ENCODE measurements around the gene SPTBN2.
A peak's percentile ranks its signal among the peaks of the same experiment; 100 is the strongest.
"Not testable (repeated sequence)": the region's sequence is repeated elsewhere in the genome, so short reads cannot be mapped to it uniquely, and the experiment has no call there.

The SPTBN2 gene

DNA sequence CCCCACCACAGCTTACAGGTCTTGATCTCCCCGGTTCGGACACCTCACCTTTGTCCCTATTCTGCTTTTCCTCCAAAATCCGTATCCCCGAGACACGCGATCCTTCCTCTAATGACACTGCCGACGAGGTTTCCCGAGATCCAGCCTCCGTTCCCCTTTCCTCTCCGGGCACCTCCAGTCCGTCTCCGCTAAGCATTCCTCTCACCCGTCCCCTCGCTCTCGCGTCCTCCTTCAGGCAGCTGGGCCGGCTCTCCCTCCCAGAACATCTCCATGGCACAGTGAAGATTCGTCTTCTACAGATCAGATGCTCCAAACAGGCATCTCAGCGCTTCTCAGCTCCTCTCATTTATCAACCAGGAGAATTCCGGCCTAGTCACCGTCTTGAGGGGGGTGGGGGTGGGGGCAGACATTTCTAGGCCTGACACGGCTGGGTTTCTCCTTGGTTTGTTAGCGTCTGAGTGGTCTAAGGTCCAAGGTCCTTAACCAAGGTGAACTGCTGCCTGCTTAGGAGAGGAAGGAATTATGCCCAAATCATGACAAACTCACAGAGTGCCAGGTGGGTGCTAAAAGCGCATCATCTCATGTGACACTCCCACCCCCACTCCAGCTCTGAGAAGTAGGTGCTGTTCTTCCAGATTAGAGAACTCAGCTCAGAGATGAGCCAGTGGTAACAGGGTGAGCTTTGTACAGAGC is at the start of gene SPTBN2:
TSS of gene SPTBN2 (minus strand) at position 524 of the 693 bp plus-strand sequence. CDS start 7,976 bp downstream, outside the sequence.
- DNase-seq: no peak

GRCh38 chr11:66768818-66769217 is 39.8 kb upstream of the SPTBN2 start:
- no peak for DNase-seq

GRCh38 chr11:66768088-66768521 is 39.1 kb upstream of the SPTBN2 start:
- DNase-seq: no peak

- no peak for DNase-seq
Observed at GRCh38 chr11:66767666-66768065, 38.6 kb upstream of the SPTBN2 start.

- DNase-seq: no peak
Observed at GRCh38 chr11:66766681-66767080, 37.7 kb upstream of the SPTBN2 start.

DNA sequence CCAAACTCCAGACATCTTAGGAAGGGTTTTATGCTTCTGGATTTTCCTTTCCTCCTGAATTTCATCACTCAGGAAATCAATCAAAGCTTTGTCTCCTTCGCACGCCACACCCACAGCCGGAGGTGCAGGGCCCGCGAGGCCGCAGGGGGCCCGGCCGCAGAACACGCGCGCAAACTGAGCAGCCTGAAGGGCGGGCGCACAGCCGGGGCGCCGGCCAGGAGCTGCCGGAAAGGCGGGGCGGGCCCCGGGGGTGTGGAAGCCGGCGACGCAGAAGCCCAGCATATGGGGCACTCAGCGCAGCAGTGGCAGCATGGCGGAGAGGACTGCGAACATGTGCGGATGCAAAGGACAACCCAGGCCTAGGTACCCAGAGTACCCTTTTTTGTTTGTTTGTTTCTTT is 33.1 kb upstream of the SPTBN2 start:
- no peak for DNase-seq

GRCh38 chr11:66752148-66752547 is 23.1 kb upstream of the SPTBN2 start:
- DNase-seq: no peak

DNA sequence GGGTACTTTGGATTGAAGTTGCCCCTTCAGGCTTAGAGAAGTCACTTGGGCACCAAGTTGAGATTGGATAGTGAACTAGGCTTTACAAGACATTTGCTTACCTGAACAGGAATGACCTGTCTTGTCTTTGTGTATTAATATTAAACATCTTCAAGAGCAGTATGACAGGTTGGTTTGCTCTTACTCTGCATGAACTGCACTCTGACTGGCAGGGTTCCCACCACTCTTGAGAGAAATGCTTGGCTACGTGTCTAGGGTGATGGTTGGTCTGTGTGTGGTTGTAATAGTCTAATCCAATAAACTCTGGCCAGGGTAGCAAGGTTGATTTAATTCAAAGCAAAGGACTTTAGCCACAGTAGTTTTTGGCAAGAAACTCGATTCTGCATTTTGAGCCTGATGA is 20.1 kb upstream of the SPTBN2 start:
- DNase-seq: no peak

DNA sequence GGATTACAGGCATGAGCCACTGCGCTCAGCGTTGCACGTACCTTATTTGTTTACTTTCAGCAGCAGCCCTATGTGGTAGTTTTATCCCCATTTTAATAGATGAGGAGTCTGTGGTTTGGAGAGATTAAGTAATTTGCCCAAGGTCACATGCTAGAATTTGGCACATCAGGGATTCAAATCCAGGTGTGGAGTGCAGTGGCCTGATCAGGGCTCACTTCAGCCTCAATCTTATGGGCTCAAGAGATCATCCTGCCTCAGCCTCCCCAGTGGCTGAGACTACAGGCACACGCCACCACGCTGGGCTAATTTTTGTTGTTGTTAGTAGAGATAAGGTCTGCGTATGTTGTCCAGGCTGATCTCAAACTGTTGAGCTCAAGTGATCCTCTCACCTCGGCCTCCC is 18.5 kb upstream of the SPTBN2 start:
- DNase-seq: no peak

DNA sequence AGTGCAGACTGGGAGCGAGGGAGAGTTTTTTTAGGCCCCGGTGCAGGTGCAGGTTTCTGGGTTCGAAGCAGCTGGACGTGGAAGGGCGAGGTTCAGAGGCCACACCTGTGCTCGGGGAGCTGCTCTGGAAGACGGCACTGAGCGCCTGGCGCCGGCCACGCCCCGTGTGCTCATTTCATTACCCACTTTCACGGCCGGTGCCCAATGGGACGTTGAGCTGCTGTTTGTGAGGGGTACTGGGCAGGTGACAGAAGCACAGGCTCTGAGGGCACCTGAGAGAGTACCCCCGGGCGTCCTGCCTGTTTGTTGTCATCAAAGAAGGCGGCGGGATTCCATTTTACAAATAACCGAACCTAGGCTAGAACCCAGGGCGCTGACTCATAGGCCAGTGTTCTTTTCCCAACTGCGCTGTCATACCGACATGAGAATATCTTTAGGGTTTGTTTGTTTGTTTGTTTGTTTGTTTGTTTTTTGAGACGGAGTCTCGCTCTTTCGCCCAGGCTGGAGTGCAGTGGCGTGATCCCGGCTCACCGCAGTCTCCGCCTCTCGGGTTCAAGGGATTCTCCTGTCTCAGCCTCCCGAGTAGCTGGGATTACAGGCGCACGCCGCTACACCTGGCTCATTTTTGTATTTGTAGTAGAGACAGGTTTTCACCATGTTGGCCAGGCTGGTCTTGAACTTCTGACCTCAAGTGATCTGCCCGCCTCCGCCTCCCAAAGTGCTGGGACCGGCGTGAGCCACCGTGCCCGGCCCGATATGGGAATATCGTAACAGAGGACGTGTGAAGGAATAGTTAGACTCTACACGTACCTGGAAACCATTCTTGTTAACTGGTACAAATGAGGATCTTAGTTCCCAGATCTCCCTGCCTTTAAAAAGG is 16.6 kb upstream of the SPTBN2 start:
- peak; percentile 38 for DNase-seq

GRCh38 chr11:66744485-66745355 is 15.7 kb upstream of the SPTBN2 start:
- DNase-seq: peak; percentile 91

DNA sequence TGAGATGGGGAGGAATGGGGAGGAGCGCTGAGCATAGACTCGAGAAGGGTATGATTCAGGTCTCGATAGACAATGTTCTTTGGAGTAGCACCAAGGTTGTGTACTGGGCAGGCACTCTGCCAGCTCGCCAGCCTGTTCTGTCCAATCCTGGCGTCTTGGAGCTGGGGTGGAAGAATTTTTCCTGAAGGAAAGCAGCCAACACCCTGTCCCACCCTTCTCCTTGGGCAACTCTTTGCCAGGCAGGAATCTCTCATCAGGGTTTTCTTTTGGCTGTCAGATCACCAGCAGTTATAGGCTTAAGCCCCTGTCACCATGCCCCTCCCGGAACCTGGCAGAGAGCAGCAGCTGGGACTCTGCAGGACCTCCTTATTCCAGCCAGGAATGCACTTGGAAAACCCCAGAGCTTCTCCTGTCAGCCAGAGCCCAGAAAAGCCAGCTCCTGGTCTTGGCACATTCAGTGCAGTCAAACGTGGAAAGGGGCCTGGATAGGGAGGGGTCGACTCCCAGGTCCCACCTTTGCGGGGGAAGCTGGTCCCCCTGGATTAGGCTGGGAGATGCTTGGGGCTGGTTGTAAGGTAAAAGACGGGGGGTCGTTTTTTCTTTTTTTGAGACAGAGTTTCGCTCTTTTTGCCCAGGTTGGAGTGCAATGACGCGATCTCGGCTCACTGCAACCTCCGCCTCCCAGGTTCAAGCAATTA is 14.4 kb upstream of the SPTBN2 start:
- DNase-seq: no peak

DNA sequence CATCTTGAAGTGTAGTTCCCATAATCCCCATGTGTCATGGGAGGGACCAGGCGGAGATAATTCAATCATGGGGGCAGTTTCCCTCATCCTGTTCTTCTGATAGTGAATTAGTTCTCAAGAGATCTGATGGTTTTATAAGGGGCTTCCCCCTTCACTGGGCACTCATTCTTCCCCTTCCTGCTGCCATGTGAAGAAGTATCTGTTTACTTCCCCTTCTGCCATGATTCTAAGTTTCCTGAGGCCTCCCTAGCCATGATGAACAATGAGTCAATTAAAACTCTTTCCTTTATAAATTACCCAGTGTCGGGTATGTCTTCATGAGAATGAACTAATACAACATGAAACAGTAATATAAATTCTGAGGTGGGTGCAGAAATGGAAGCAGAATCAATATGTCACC is 12.1 kb upstream of the SPTBN2 start:
- no peak for DNase-seq

GRCh38 chr11:66739983-66740382 is 11.0 kb upstream of the SPTBN2 start:
- no peak for DNase-seq

DNA sequence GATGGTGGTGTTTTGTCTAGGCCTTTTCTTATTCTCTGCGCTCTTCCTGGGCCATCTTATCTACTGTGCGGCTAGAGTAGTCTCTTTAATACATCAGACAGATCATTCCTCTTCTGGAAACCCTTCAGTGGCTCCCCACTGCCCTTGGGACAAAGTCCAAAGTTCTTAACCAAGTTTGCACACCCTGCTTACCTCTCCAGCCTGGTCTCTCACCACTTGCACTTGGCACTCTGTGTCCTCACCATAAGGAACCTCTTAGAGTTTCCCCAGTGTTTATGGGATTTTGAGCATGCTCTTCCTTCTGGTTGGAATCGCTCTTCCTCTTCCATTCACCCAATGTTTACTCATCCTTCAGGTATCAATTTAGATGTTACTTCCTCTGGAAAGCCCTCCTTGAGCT is 5.2 kb upstream of the SPTBN2 start:
- DNase-seq: no peak

GRCh38 chr11:66729447-66729846 is 431 bp upstream of the SPTBN2 start:
- DNase-seq: no peak

DNA sequence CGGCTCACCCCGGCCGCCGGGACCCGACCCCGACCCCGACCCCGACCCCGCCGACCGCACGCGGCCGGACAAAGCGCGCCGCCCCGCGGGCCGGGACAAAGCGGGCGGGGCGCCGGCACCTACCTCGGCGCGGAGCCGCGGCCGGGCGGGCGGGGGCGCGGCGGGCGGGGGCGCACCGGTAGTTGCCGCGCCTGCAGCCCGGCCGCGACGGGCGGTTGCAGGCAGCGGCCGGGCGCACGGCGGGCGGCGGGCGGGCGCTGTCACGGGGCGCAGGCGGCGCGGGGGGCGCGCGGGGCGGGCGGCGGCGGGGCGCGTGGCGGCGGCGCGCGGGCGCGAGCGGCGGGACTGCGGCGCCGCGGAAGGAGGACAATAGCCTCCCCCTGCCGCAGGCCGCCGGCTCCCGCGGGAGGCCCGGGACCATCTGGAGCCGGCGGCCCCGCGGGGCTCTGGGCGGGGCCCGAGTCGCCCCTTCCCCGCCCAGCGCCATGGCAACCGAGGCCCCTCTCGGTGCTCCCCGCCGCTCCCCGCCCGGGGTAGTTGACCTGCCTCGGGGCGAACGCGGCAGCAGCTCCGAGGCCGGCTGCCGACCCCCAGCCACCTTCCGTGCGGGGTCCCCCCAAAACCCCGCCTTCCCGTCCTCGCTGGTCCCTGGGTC is 851 bp downstream of the SPTBN2 start:
- no peak for DNase-seq

DNA sequence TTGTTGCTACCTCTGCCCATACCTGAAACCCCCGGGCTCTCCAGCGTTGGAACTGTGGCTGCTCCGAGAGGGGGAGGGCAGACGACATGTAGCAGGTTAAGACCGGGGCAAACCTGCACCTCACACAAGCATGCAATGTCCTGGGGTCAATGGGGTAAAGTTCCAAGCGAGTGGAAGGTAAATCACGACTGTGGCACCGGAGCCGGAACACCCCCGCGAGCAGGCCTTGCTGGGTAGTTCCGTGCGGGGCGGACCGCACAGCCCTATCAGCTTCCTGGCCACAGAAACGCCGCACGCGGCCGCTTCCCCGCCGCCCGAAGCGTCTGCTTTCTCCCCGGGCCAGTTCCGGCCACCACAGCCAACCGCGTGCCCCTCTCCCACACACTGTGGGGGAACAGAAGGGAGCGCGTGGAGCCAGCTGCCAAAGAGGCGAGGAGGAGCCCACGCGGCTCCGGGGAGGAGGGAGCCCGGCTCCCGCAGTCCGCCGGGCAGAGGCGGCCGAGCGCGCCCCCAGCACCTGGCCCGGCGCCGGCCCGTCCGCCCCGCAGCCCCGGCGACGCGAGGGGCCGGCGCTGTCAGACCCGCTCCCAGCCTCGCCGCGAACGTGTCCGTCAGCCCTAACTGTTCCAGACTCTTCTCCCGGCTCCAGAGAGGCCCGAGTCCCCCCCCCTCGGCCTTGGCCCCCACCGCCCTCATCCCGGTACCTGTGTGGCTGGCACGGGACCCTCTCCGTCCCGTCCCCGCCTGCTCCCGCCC is 1.6 kb downstream of the SPTBN2 start:
- DNase-seq: peak; percentile 20

GRCh38 chr11:66725647-66726046 is 3.4 kb downstream of the SPTBN2 start:
- no peak for DNase-seq

- no peak for DNase-seq
Observed at GRCh38 chr11:66725114-66725513, 3.9 kb downstream of the SPTBN2 start.

DNA sequence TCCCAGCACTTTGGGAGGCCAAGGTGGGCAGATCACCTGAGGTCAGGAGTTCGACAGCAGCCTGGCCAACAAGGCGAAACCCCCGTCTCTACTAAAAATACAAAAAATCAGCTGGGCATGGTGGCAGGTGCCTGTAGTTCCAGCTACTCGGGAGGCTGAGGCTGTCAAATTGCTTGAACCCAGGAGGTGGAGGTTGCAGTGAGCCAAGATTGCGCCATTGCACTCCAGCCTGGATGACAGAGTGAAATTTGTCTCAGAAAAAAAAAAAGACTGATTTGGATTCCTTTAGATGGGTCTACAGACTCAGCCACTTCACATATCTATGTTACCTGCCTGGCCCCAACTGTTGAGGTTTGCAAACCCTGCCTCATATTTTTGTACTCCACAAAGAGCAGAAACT is 4.8 kb downstream of the SPTBN2 start:
- DNase-seq: not testable (repeated sequence)
